ENCODE data around the gene CHIC2. TPM values are rescaled to one million over a fixed set of nuclear protein-coding genes. Genes with fewer than 3 reads are reported as not detected.

Gene CHIC2
- total RNA-seq, 1 donor from 2014 or later: 56.5 TPM

- no peak for DNase-seq (ENCODE audit: low read depth in 2 of 2)
Observed at GRCh38 chr4:54011201-54011600, 53.2 kb downstream of the CHIC2 start.

GRCh38 chr4:54006755-54007154, 57.6 kb downstream of the CHIC2 start:
- no peak for DNase-seq (ENCODE audit: low read depth in 2 of 2)

- peak in 1 of 2 donors; percentile 22 for DNase-seq (ENCODE audit: low read depth in 2 of 2)
Observed at GRCh38 chr4:54005475-54005874, 58.9 kb downstream of the CHIC2 start.

GRCh38 chr4:54004463-54004862, 59.9 kb downstream of the CHIC2 start:
- no peak for DNase-seq (ENCODE audit: low read depth in 2 of 2)

- DNase-seq (ENCODE audit: low read depth in 2 of 2): no peak
Observed at GRCh38 chr4:54001668-54002365, 62.6 kb downstream of the CHIC2 start.

- peak in 1 of 2 donors; percentile 45 for DNase-seq (ENCODE audit: low read depth in 2 of 2)
Observed at GRCh38 chr4:53997898-53998297, 66.5 kb downstream of the CHIC2 start.

GRCh38 chr4:53994382-53995102, 69.9 kb downstream of the CHIC2 start:
- DNase-seq (ENCODE audit: low read depth in 2 of 2): peak; percentile 83 to 98

- no peak for DNase-seq (ENCODE audit: low read depth in 2 of 2)
Observed at GRCh38 chr4:53992785-53993184, 71.6 kb downstream of the CHIC2 start.

GRCh38 chr4:53991821-53992220, 72.6 kb downstream of the CHIC2 start:
- no peak for DNase-seq (ENCODE audit: low read depth in 2 of 2)

GRCh38 chr4:53990641-53991040, 73.8 kb downstream of the CHIC2 start:
- peak in 1 of 2 donors; percentile 25 for DNase-seq (ENCODE audit: low read depth in 2 of 2)

- peak in 1 of 2 donors; percentile 31 for DNase-seq (ENCODE audit: low read depth in 2 of 2)
Observed at GRCh38 chr4:53987761-53988171, 76.6 kb downstream of the CHIC2 start.

GRCh38 chr4:53986062-53986461, 78.3 kb downstream of the CHIC2 start:
- DNase-seq (ENCODE audit: low read depth in 2 of 2): no peak

GRCh38 chr4:53981567-53981966, 82.8 kb downstream of the CHIC2 start:
- no peak for DNase-seq (ENCODE audit: low read depth in 2 of 2)

GRCh38 chr4:53981066-53981465, 83.3 kb downstream of the CHIC2 start:
- no peak for DNase-seq (ENCODE audit: low read depth in 2 of 2)

GRCh38 chr4:53974561-53974960, 89.8 kb downstream of the CHIC2 start:
- DNase-seq (ENCODE audit: low read depth in 2 of 2): no peak

GRCh38 chr4:53967986-53968385, 96.4 kb downstream of the CHIC2 start:
- no peak for DNase-seq (ENCODE audit: low read depth in 2 of 2)

GRCh38 chr4:53963781-53964180, 100.6 kb downstream of the CHIC2 start:
- DNase-seq (ENCODE audit: low read depth in 2 of 2): peak; percentile 33 to 66

GRCh38 chr4:53963336-53963735, 101.1 kb downstream of the CHIC2 start:
- no peak for DNase-seq (ENCODE audit: low read depth in 2 of 2)

GRCh38 chr4:53962516-53963225, 101.7 kb downstream of the CHIC2 start:
- DNase-seq (ENCODE audit: low read depth in 2 of 2): no peak

- no peak for DNase-seq (ENCODE audit: low read depth in 2 of 2)
Observed at GRCh38 chr4:53961351-53961750, 103.1 kb downstream of the CHIC2 start.

GRCh38 chr4:53960843-53961242, 103.6 kb downstream of the CHIC2 start:
- DNase-seq (ENCODE audit: low read depth in 2 of 2): no peak
